ENCODE data around the gene MRPL28.

- peak in 2 of 3 donors; percentile 26 to 39 for TF ChIP-seq POLR2AphosphoS5 (IDR thresholded peaks at IDR 0.05)
- TF ChIP-seq POLR2A (IDR thresholded peaks at IDR 0.05), result no peak
- TF ChIP-seq, protein P1, sequence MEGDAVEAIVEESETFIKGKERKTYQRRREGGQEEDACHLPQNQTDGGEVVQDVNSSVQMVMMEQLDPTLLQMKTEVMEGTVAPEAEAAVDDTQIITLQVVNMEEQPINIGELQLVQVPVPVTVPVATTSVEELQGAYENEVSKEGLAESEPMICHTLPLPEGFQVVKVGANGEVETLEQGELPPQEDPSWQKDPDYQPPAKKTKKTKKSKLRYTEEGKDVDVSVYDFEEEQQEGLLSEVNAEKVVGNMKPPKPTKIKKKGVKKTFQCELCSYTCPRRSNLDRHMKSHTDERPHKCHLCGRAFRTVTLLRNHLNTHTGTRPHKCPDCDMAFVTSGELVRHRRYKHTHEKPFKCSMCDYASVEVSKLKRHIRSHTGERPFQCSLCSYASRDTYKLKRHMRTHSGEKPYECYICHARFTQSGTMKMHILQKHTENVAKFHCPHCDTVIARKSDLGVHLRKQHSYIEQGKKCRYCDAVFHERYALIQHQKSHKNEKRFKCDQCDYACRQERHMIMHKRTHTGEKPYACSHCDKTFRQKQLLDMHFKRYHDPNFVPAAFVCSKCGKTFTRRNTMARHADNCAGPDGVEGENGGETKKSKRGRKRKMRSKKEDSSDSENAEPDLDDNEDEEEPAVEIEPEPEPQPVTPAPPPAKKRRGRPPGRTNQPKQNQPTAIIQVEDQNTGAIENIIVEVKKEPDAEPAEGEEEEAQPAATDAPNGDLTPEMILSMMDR (IDR thresholded peaks at IDR 0.05 in 8 of 11, conservative IDR thresholded peaks at IDR 0.05 in 3 of 11), result peak; percentile 51 to 82 (median 75)
These were observed 21.6 kb upstream of the MRPL28 start for GRCh38 chr16:391885-392335.

All from spleen (tissue), 7 donors.